ENCODE measurements around the gene OAF.

The OAF gene

GRCh38 chr11:120200677-120201076 lies 10.2 kb upstream of the OAF start:
- in situ Hi-C loops (cut with MboI; ENCODE audit: low sequenced_read_pairs) = no loop called here

GRCh38 chr11:120201653-120202052 lies 9.2 kb upstream of the OAF start:
- in situ Hi-C loops (cut with MboI; ENCODE audit: low sequenced_read_pairs) = no loop called here

GRCh38 chr11:120203626-120204025 lies 7.2 kb upstream of the OAF start:
- in situ Hi-C loops (cut with MboI; ENCODE audit: low sequenced_read_pairs) = no loop called here

- in situ Hi-C loops (cut with MboI; ENCODE audit: low sequenced_read_pairs) = no loop called here
Observed at GRCh38 chr11:120205596-120206161, 5.2 kb upstream of the OAF start.

GRCh38 chr11:120207512-120207911 lies 3.3 kb upstream of the OAF start:
- in situ Hi-C loops (cut with MboI; ENCODE audit: low sequenced_read_pairs) = no loop called here

- in situ Hi-C loops (cut with MboI; ENCODE audit: low sequenced_read_pairs) = no loop called here
Observed at GRCh38 chr11:120208001-120208441, 2.8 kb upstream of the OAF start.

- in situ Hi-C loops (cut with MboI; ENCODE audit: low sequenced_read_pairs) = no loop called here
Observed at GRCh38 chr11:120208777-120209176, 2.1 kb upstream of the OAF start.

GRCh38 chr11:120209746-120210625 lies 846 bp upstream of the OAF start:
- in situ Hi-C loops (cut with MboI; ENCODE audit: low sequenced_read_pairs) = no loop called here

- in situ Hi-C loops (cut with MboI; ENCODE audit: low sequenced_read_pairs) = no loop called here
Observed at GRCh38 chr11:120211522-120212258, 858 bp downstream of the OAF start.

GRCh38 chr11:120212259-120212878 lies 1.5 kb downstream of the OAF start:
- in situ Hi-C loops (cut with MboI; ENCODE audit: low sequenced_read_pairs) = no loop called here

GRCh38 chr11:120212926-120213325 lies 2.1 kb downstream of the OAF start:
- in situ Hi-C loops (cut with MboI; ENCODE audit: low sequenced_read_pairs) = no loop called here

- in situ Hi-C loops (cut with MboI; ENCODE audit: low sequenced_read_pairs) = no loop called here
Observed at GRCh38 chr11:120214581-120214980, 3.7 kb downstream of the OAF start.

- in situ Hi-C loops (cut with MboI; ENCODE audit: low sequenced_read_pairs) = no loop called here
Observed at GRCh38 chr11:120215634-120216033, 4.8 kb downstream of the OAF start.

GRCh38 chr11:120216426-120217102 lies 5.7 kb downstream of the OAF start:
- in situ Hi-C loops (cut with MboI; ENCODE audit: low sequenced_read_pairs) = no loop called here

GRCh38 chr11:120217526-120217925 lies 6.7 kb downstream of the OAF start:
- in situ Hi-C loops (cut with MboI; ENCODE audit: low sequenced_read_pairs) = no loop called here

- in situ Hi-C loops (cut with MboI; ENCODE audit: low sequenced_read_pairs) = no loop called here
Observed at GRCh38 chr11:120217941-120218694, 7.3 kb downstream of the OAF start.

GRCh38 chr11:120218695-120219033 lies 7.8 kb downstream of the OAF start:
- in situ Hi-C loops (cut with MboI; ENCODE audit: low sequenced_read_pairs) = no loop called here

- in situ Hi-C loops (cut with MboI; ENCODE audit: low sequenced_read_pairs) = no loop called here
Observed at GRCh38 chr11:120219232-120219937, 8.6 kb downstream of the OAF start.

GRCh38 chr11:120219938-120220746 lies 9.3 kb downstream of the OAF start:
- in situ Hi-C loops (cut with MboI; ENCODE audit: low sequenced_read_pairs) = no loop called here

All from hTERT RPE-1 (cell line).